ENCODE results near the gene CMSS1.
A peak's percentile ranks its signal among the peaks of the same experiment; 100 is the strongest.

The CMSS1 gene

GRCh38 chr3:100100425-100100824 is 282.8 kb downstream of the CMSS1 start:
- no peaks in the 10 kb centered on the region for H3K9me2 ChIP-seq (ENCODE audit: low read depth, low read length)
- H3K4me1 ChIP-seq (ENCODE audit: insufficient read depth, low read length, severe bottlenecking): peaks cover 26% of the 10 kb centered on the region
- H3K27me3 ChIP-seq (ENCODE audit: insufficient read depth, low read length): no peaks in the 10 kb centered on the region
- H3K4me2 ChIP-seq (ENCODE audit: low read length): no peak overlapping the region
- no peak overlapping the region for H3K27ac ChIP-seq (ENCODE audit: low read depth, low read length, poor library complexity, severe bottlenecking)
- H2AFZ ChIP-seq (ENCODE audit: low read length): no peak overlapping the region
- no peak for TF ChIP-seq EZH2 (IDR thresholded peaks at IDR 0.05; ENCODE audit: borderline replicate concordance, low read length)
- no peak for TF ChIP-seq CTCF (IDR thresholded peaks at IDR 0.05; ENCODE audit: low read length)
- no peaks in the 10 kb centered on the region for H3F3A ChIP-seq (ENCODE audit: insufficient read depth, low read length)
- no peak overlapping the region for H3K4me3 ChIP-seq (ENCODE audit: low read depth, low read length, poor library complexity, severe bottlenecking)
- no peaks in the 10 kb centered on the region for H4K20me1 ChIP-seq (ENCODE audit: insufficient read depth, low read length)
- no peak overlapping the region for H3K9ac ChIP-seq (ENCODE audit: low read length)
- no peaks in the 10 kb centered on the region for H3K9me3 ChIP-seq (ENCODE audit: low read length)
- no peaks in the 10 kb centered on the region for H3K79me2 ChIP-seq (ENCODE audit: insufficient read depth, low read length)
- H3K36me3 ChIP-seq (ENCODE audit: insufficient read depth, low read length): no peaks in the 10 kb centered on the region

- Histone ChIP-seq H2AFZ (ENCODE audit: low read length) (no peak overlapping the region), H3K27ac (ENCODE audit: low read depth, low read length, poor library complexity, severe bottlenecking) (no peak overlapping the region), H3K9me2 (ENCODE audit: low read depth, low read length) (no peaks in the 10 kb centered on the region), H3K79me2 (ENCODE audit: insufficient read depth, low read length) (no peaks in the 10 kb centered on the region), H3K4me1 (ENCODE audit: insufficient read depth, low read length, severe bottlenecking) (peaks cover 41% of the 10 kb centered on the region), H3F3A (ENCODE audit: insufficient read depth, low read length) (no peaks in the 10 kb centered on the region), H3K9ac (ENCODE audit: low read length) (no peak overlapping the region), H4K20me1 (ENCODE audit: insufficient read depth, low read length) (no peaks in the 10 kb centered on the region), H3K27me3 (ENCODE audit: insufficient read depth, low read length) (no peaks in the 10 kb centered on the region), H3K4me3 (ENCODE audit: low read depth, low read length, poor library complexity, severe bottlenecking) (no peak overlapping the region), H3K36me3 (ENCODE audit: insufficient read depth, low read length) (no peaks in the 10 kb centered on the region), H3K9me3 (ENCODE audit: low read length) (no peaks in the 10 kb centered on the region), H3K4me2 (ENCODE audit: low read length) (no peak overlapping the region)
- TF ChIP-seq EZH2 (IDR thresholded peaks at IDR 0.05; ENCODE audit: borderline replicate concordance, low read length) (no peak), CTCF (IDR thresholded peaks at IDR 0.05; ENCODE audit: low read length) (no peak)
Observed at GRCh38 chr3:100102757-100103156, 285.1 kb downstream of the CMSS1 start.

- H4K20me1 ChIP-seq (ENCODE audit: insufficient read depth, low read length): no peaks in the 10 kb centered on the region
- no peaks in the 10 kb centered on the region for H3F3A ChIP-seq (ENCODE audit: insufficient read depth, low read length)
- no peaks in the 10 kb centered on the region for H3K36me3 ChIP-seq (ENCODE audit: insufficient read depth, low read length)
- H3K79me2 ChIP-seq (ENCODE audit: insufficient read depth, low read length): no peaks in the 10 kb centered on the region
- H2AFZ ChIP-seq (ENCODE audit: low read length): no peak overlapping the region
- H3K9ac ChIP-seq (ENCODE audit: low read length): no peak overlapping the region; the same call in 1 of the 2 replicates
- TF ChIP-seq EZH2 (IDR thresholded peaks at IDR 0.05; ENCODE audit: borderline replicate concordance, low read length): no peak
- no peak for TF ChIP-seq CTCF (IDR thresholded peaks at IDR 0.05; ENCODE audit: low read length)
- no peaks in the 10 kb centered on the region for H3K9me2 ChIP-seq (ENCODE audit: low read depth, low read length)
- H3K4me2 ChIP-seq (ENCODE audit: low read length): peak overlapping the region; percentile 3; the same call in 1 of the 2 replicates
- peak overlapping the region; percentile 66 for H3K27ac ChIP-seq (ENCODE audit: low read depth, low read length, poor library complexity, severe bottlenecking)
- H3K4me3 ChIP-seq (ENCODE audit: low read depth, low read length, poor library complexity, severe bottlenecking): no peak overlapping the region
- H3K27me3 ChIP-seq (ENCODE audit: insufficient read depth, low read length): no peaks in the 10 kb centered on the region
- no peaks in the 10 kb centered on the region for H3K9me3 ChIP-seq (ENCODE audit: low read length)
- peaks cover 41% of the 10 kb centered on the region for H3K4me1 ChIP-seq (ENCODE audit: insufficient read depth, low read length, severe bottlenecking)
Observed at GRCh38 chr3:100103558-100104441, 286.1 kb downstream of the CMSS1 start.

All from OCI-LY1 (cell line).